Measurements from ENCODE around the gene IER2. TPM values are rescaled to one million over a fixed set of nuclear protein-coding genes. Genes with fewer than 3 reads are reported as not detected.

Gene IER2
- total and polyA plus RNA-seq, 9 of the 15 experiments (the other 6 are each of a cell fraction or from before 2014, with no cell fraction given), result 4.5 to 205 (median 23.7) TPM

- peak; percentile 66; the same call in 1 of the 2 replicates for TF ChIP-seq ZNF740 (CRISPR knock-in tag; IDR thresholded peaks at IDR 0.05)
- peak; percentile 52 to 60; a peak in 2 of 4 replicates for TF ChIP-seq ZNF740 (tag; IDR thresholded peaks at IDR 0.05)
- TF ChIP-seq, protein P1, sequence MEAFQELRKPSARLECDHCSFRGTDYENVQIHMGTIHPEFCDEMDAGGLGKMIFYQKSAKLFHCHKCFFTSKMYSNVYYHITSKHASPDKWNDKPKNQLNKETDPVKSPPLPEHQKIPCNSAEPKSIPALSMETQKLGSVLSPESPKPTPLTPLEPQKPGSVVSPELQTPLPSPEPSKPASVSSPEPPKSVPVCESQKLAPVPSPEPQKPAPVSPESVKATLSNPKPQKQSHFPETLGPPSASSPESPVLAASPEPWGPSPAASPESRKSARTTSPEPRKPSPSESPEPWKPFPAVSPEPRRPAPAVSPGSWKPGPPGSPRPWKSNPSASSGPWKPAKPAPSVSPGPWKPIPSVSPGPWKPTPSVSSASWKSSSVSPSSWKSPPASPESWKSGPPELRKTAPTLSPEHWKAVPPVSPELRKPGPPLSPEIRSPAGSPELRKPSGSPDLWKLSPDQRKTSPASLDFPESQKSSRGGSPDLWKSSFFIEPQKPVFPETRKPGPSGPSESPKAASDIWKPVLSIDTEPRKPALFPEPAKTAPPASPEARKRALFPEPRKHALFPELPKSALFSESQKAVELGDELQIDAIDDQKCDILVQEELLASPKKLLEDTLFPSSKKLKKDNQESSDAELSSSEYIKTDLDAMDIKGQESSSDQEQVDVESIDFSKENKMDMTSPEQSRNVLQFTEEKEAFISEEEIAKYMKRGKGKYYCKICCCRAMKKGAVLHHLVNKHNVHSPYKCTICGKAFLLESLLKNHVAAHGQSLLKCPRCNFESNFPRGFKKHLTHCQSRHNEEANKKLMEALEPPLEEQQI (IDR thresholded peaks at IDR 0.05), result no peak
- TF ChIP-seq, protein P2, sequence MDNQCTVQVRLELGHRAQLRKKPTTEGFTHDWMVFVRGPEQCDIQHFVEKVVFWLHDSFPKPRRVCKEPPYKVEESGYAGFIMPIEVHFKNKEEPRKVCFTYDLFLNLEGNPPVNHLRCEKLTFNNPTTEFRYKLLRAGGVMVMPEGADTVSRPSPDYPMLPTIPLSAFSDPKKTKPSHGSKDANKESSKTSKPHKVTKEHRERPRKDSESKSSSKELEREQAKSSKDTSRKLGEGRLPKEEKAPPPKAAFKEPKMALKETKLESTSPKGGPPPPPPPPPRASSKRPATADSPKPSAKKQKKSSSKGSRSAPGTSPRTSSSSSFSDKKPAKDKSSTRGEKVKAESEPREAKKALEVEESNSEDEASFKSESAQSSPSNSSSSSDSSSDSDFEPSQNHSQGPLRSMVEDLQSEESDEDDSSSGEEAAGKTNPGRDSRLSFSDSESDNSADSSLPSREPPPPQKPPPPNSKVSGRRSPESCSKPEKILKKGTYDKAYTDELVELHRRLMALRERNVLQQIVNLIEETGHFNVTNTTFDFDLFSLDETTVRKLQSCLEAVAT (IDR thresholded peaks at IDR 0.05), result peak in 1 of 2 experiments; percentile 80; a peak in 2 of 4 replicates
- TF ChIP-seq ZNF584 (CRISPR knock-in tag; IDR thresholded peaks at IDR 0.05; ENCODE audit: low read depth), result no peak
- TF ChIP-seq, protein P3, sequence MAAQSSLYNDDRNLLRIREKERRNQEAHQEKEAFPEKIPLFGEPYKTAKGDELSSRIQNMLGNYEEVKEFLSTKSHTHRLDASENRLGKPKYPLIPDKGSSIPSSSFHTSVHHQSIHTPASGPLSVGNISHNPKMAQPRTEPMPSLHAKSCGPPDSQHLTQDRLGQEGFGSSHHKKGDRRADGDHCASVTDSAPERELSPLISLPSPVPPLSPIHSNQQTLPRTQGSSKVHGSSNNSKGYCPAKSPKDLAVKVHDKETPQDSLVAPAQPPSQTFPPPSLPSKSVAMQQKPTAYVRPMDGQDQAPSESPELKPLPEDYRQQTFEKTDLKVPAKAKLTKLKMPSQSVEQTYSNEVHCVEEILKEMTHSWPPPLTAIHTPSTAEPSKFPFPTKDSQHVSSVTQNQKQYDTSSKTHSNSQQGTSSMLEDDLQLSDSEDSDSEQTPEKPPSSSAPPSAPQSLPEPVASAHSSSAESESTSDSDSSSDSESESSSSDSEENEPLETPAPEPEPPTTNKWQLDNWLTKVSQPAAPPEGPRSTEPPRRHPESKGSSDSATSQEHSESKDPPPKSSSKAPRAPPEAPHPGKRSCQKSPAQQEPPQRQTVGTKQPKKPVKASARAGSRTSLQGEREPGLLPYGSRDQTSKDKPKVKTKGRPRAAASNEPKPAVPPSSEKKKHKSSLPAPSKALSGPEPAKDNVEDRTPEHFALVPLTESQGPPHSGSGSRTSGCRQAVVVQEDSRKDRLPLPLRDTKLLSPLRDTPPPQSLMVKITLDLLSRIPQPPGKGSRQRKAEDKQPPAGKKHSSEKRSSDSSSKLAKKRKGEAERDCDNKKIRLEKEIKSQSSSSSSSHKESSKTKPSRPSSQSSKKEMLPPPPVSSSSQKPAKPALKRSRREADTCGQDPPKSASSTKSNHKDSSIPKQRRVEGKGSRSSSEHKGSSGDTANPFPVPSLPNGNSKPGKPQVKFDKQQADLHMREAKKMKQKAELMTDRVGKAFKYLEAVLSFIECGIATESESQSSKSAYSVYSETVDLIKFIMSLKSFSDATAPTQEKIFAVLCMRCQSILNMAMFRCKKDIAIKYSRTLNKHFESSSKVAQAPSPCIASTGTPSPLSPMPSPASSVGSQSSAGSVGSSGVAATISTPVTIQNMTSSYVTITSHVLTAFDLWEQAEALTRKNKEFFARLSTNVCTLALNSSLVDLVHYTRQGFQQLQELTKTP (IDR thresholded peaks at IDR 0.05; ENCODE audit: low read depth in 1 of 2, partially characterized antibody in 2 of 2), result peak in 1 of 2 experiments; percentile 40
- no peak for TF ChIP-seq TBP (optimal IDR thresholded peaks at IDR 0.05; ENCODE audit: low read depth, low read length)
- TF ChIP-seq ZNF384 (IDR thresholded peaks at IDR 0.05; ENCODE audit: low read depth, low read length), result peak; percentile 50
- TF ChIP-seq ZNF395 (CRISPR knock-in tag; IDR thresholded peaks at IDR 0.05), result peak; percentile 34
Measured at GRCh38 chr19:13103581-13104359, 46.4 kb upstream of the IER2 start (continued).
